Mucosa of descending colon (tissue), 3 donors: ENCODE results near the gene IL17B. TPM values are rescaled to one million over a fixed set of nuclear protein-coding genes. Genes with fewer than 3 reads are reported as not detected.

ENCODE experiments used
- ATAC-seq: fragments of 200-7000 bp; cut with Tn5 transposase; one replicate; pipeline ENCODE4 v1.9.1; 2020; ENCODE audit warnings: mild to moderate bottlenecking, moderate library complexity
- DNase-seq, 3 donors: peaks; one replicate each; pipeline ENCODE4 v3.0.0-alpha.2; 2020
- H3K36me3 ChIP-seq: fragments of 200-600 bp; one replicate; pipeline ENCODE4 v1.8.0; 2021; ENCODE audit warnings: low read depth, mild to moderate bottlenecking
- H3K4me1 ChIP-seq: fragments of 200-600 bp; one replicate; pipeline ENCODE4 v1.8.0; 2021; ENCODE audit warnings: low read depth, mild to moderate bottlenecking
- H3K4me3 ChIP-seq: fragments of 200-600 bp; one replicate; pipeline ENCODE4 v1.8.0; 2021; ENCODE audit warnings: mild to moderate bottlenecking
- H3K9me3 ChIP-seq: fragments of 200-600 bp; one replicate; pipeline ENCODE4 v1.8.0; 2021; ENCODE audit warnings: mild to moderate bottlenecking
- CTCF ChIP-seq: fragments of 200-600 bp; IDR thresholded peaks from one replicate; pipeline ENCODE4 v1.8.0; 2022; ENCODE audit warnings: antibody characterized with exemption, mild to moderate bottlenecking
- intact Hi-C, 2 donors: fragments of 100-400 bp; cut with DNase I in 1 of 2; cut with micrococcal nuclease in 1 of 2; formaldehyde crosslinking; loops; one replicate each; pipeline versions ENCODE4 v1.11.0 to v1.11.1; 2022; cut with DNase I, micrococcal nuclease
- total RNA-seq, 3 donors: library from RNA; stranded (reverse); fragmentation: NEBNext Ultra II Directional in 2 of 3; extraction: Animal tissue kit (Norgen Biotek cat#: 25700) in 2 of 3; gene quantifications; one replicate each; pipeline versions ENCODE4 v1.2.1 to v1.2.4, GENCODE V29; 2021 to 2023
- donor health status: DM: no; HTN: no; CAD: no; lungs with moderate emphysema.
- donor health status: DM: no; HTN: no; CAD: no.
- donor health status: DM: no; HTN: yes; CAD: no.

The IL17B gene
- total RNA-seq, 3 donors from 2014 or later, result 0.92 TPM; not detected in 2

DNA sequence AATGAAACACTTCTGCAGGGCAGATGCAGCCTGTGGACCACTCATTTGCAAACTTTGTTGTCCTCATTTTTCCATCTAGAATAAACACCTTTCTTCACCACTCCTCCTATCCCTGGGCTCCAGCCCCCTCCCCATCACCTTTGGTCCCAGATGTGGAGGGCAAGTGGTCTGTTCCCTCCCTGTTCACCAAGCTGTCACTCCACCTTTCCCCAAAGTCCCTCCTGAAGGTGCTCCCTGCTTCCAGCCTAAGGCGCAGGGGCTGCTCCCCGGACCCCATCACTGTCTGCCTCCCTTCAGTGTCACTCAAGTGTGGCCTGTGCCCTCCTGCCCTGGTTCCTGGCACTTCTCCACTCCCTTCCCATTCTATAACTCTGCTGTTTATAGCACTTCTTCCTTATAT, 14.4 kb downstream of the IL17B start:
- Histone ChIP-seq H3K4me3 (no peak overlapping the region), H3K36me3 (no peaks in the 10 kb centered on the region), H3K9me3 (no peaks in the 10 kb centered on the region), H3K4me1 (peaks cover 5% of the 10 kb centered on the region)
- intact Hi-C loops, result loop anchor here in 1 of 2 donors (10.0 kb wide), 2 partner anchors 70 to 200 kb away; no protein-coding TSS in a partner anchor
- no peak for TF ChIP-seq CTCF
- ATAC-seq (no peak), DNase-seq (no peak)

DNA sequence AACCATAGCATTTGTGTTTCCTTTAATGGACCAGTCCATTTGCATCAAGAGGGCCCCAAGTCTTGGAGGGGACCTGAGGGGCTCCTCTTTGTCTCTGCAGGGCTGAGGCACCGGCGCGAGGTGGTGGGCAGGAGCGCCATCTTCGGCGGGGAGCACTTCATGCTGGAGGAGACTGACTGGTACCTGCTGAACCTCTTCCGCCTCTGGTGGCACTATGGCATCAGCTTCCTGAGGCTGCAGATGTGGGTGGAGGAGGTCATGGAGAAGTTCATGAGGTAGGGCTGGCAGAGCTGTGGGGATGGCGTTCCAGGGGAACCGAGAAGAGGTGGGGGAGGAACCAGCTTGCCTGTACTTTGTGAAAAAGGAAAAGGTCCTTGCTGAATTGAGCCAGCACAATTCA, 15.2 kb downstream of the IL17B start:
- peaks cover 5% of the 10 kb centered on the region for H3K4me1 ChIP-seq
- DNase-seq, result no peak
- no peak overlapping the region for H3K4me3 ChIP-seq
- no peak for TF ChIP-seq CTCF
- no peaks in the 10 kb centered on the region for H3K9me3 ChIP-seq
- ATAC-seq, result no peak
- no peaks in the 10 kb centered on the region for H3K36me3 ChIP-seq
- intact Hi-C loops, result loop anchor here in 1 of 2 donors (10.0 kb wide), 2 partner anchors 71 to 201 kb away; no protein-coding TSS in a partner anchor

DNA sequence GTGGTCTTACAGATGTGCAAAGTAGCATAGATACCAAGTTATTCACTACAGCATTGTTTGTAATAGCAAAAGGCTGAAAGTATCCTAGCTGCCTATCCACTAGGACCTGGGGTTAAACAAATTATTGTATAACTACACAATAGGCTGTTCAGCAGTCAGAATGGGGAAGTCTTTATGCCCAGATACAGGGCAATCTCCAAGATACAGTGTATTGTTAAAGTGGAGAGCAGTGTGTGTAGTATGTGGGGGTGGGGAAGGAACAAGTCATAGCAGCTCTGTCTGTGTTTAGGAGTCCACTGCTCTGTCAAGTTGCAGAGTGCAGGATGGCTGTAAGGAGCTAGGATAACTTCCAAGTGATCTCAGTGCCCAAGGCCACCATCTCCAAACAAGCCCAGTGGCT, 15.7 kb downstream of the IL17B start:
- intact Hi-C loops, result loop anchor here in 1 of 2 donors (10.0 kb wide), 2 partner anchors 71 to 201 kb away; no protein-coding TSS in a partner anchor
- TF ChIP-seq CTCF, result no peak
- Histone ChIP-seq H3K9me3 (no peaks in the 10 kb centered on the region), H3K4me3 (no peak overlapping the region), H3K4me1 (peaks cover 9% of the 10 kb centered on the region), H3K36me3 (no peaks in the 10 kb centered on the region)
- DNase-seq (no peak), ATAC-seq (no peak)

DNA sequence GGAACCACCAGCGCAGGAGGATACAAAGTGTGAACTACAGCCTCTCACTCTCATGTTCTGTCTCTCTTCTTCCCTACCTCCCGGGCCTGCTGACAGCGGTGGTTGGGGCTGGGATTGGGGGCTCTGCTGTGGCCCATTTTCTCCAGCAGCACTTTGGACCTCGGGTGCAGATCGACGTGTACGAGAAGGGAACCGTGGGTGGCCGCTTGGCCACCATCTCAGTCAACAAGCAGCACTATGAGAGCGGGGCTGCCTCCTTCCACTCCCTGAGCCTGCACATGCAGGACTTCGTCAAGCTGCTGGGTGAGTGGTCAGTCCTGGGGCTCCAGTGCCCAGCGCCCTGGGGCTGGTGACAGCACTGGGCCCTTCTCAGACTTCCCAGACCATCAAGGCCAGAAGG, 16.6 kb downstream of the IL17B start:
- ATAC-seq (no peak), DNase-seq (no peak)
- no peaks in the 10 kb centered on the region for H3K9me3 ChIP-seq
- no peak overlapping the region for H3K4me3 ChIP-seq
- no peaks in the 10 kb centered on the region for H3K36me3 ChIP-seq
- intact Hi-C loops, result loop anchor here in 1 of 2 donors (10.0 kb wide), 2 partner anchors 72 to 202 kb away; no protein-coding TSS in a partner anchor
- no peak for TF ChIP-seq CTCF
- peaks cover 11% of the 10 kb centered on the region for H3K4me1 ChIP-seq

DNA sequence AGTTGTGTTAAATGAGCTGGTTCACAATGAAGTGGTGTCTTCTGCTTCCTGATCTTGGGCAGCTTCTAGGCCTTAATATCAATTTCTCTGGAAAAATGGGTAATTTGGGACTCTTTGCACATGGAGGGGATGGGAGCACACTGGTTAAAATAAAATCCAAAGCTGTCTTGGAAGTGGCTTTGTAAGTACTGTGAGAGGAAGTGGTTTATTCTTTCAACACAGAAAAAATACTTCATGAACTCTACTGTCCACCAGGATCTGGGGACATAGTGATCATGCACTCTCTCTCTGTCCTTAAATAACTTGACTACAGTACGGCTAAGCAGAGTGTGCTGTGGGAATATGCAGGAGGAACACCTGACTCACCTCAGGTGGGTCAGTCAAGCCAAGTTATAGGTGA, 18.8 kb downstream of the IL17B start:
- intact Hi-C loops, result loop anchor here in 1 of 2 donors (10.0 kb wide), 2 partner anchors 75 to 205 kb away; no protein-coding TSS in a partner anchor
- TF ChIP-seq CTCF, result no peak
- no peak for ATAC-seq
- peaks cover 11% of the 10 kb centered on the region for H3K4me1 ChIP-seq
- no peak for DNase-seq
- no peak overlapping the region for H3K4me3 ChIP-seq
- H3K9me3 ChIP-seq, result no peaks in the 10 kb centered on the region
- no peaks in the 10 kb centered on the region for H3K36me3 ChIP-seq
